Renal cortex interstitium (tissue), 11 donors: ENCODE data around the gene CDH10. TPM values are rescaled to one million over a fixed set of nuclear protein-coding genes. Genes with fewer than 3 reads are reported as not detected.

Experiments used
- DNase-seq, 11 donors: peaks; one replicate each; pipeline ENCODE4 v3.0.0-alpha.2; 2013; ENCODE audit warnings: low read depth in 9 of 11, low spot score in 4 of 11; ENCODE audit errors: extremely low read depth in 1 of 11
- polyA plus RNA-seq, 3 donors: library from polyadenylated mRNA; unstranded; fragments of 120-200 nt; gene quantifications; one replicate each; pipeline ENCODE4 v1.2.1, GENCODE V29; 2013; ENCODE audit not compliant: insufficient read length in 3 of 3

CDH10 gene
- polyA plus RNA-seq, 3 donors = 6.5 to 6.7 (median 6.6) TPM

DNA sequence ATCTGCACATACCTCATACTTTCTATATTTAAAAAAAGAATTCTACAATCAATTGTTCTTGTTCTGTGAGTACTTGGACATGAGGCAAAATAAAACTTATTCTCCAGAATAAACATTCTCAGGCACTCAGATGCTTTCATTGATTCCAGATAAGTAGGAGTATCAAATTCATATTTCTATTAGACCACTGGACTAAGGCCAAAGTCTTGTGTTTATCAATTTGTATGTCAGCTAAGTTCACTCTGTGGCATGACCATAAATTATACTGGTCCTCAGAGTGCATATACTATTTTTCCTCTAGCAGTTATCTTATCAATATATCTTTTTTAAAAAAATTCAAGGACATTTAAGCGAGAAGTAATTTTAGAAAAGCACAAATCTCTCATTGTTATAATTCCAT is 28.2 kb downstream of the CDH10 start:
- no peak for DNase-seq

DNA sequence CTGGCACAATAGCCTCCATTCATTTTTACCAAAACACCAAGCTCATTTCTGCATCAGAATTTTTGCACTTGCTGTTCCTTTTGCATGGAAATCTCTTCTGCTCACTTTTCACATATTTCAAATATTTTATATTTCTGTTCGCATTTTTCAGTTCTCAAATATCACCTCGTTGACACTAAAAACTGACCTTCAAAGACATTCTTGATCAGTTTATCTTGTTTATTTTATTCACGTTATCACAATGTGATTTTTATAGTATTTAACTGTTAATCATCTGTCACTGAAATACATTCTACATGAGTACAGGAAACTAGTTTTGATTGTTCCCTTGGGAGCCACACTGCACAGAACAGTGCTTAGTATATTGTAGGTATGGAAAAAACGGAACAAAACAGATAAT is 29.6 kb downstream of the CDH10 start:
- DNase-seq = no peak

DNA sequence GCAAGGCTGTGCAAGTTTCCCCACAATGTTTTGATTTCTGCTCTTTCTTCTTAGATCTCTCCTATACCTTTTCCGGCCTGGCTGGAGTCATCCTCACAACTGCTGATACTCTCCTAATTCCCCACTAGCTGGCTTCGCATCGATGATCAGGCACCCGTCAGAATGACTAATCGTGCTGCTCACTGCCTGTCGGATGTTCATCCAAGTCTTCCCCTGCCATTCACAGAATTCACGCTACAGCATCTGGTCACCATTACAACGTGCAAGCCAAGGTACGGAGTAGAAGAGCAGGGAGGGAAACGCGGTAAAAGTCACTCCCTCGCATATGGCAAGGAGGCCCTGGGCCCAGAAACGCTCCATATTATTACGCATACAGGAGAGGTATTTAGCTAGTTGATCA is 35.1 kb downstream of the CDH10 start:
- DNase-seq = no peak

DNA sequence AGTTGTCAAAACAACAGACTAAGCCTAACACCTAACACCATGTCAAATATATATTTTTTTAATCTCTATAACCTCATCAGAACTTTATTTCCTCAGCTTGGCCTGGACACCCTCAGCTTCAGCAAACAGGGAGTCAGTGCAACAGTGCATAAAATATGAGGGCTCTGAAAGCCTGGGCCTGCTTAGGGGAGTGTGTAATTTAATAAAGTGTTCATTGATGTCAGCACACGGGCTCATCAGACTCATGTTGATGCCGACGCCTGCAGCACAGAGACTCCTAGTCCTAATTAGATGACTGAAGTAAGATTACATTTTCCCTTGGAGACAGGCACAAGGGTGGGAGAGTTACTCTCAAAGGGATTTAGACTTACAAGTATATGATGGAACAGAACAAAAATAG is 37.8 kb downstream of the CDH10 start:
- no peak for DNase-seq

DNA sequence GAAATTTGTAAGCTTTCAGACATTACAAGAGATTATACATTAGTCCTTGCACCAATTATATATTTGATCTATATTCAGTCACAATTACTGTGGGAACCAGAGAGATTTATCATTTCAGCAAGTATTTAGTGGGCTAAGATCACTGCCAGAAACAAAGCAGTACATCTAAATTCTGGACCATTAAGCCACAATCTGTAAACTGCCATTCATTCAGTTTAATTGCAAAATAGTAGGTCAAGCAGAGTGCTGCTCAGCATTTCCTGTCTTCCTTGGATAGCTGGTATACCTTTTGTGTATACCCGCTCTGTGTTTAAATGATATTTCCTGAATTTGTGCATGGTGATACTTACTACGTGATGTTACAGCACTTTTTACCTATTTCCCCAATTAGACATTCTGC is 42.6 kb downstream of the CDH10 start:
- DNase-seq = no peak

DNA sequence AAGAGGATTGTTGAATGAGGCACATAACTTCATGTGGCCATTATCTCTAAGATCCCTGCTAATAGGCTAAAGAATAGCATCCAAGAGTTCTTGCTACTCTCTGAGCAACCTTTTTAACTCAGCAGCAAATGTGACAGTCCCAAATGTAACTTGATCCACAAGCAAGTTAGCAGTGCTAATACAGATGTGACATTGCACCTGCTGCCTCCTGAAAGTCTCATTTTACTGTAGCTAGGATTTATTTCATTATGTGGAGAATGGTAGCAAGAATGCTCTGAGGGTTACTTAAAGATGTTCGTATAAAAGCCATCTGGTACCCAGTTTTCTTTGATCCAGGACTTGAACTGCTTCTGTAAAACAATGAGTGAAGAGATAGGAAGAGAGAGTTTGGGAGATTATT is 45.8 kb downstream of the CDH10 start:
- DNase-seq = peak in 1 of 11 donors; percentile 13

DNA sequence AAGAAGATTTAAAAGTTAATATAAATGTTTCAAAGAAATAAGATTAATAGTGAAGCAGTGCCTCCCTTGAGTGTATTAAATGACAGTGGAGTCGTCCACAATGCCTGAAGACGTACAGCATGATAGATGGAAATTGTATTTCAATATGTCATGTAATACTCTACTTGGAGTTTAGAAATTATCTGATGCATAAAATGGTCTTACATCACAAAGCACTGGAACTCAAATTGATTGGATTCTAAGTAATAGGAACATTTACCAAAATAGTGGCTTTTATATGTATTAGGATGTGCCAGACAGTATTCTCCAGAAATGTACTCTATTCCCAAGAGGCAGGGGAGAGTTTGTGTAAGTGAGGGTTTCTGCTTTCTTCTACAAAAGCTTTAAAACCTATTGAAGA is 49.4 kb downstream of the CDH10 start:
- no peak for DNase-seq

DNA sequence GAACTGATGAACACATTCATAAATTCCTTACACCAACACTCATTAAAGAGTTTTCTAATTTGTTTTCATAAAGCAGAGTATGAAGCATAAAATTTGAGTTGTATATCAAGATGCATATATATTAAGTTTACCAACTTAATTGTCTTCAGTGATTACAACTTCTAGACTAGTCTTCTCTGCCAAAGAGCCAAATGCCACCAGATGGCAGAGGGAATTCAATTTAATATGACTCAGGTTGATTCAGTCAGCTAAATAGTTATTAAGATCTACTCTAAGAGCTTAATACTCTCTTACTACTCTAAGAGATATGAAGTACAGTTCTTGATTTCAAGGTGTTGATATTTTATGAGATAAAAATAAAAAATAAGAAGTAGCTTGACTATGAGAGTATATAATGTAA is 53.4 kb downstream of the CDH10 start:
- DNase-seq = no peak

DNA sequence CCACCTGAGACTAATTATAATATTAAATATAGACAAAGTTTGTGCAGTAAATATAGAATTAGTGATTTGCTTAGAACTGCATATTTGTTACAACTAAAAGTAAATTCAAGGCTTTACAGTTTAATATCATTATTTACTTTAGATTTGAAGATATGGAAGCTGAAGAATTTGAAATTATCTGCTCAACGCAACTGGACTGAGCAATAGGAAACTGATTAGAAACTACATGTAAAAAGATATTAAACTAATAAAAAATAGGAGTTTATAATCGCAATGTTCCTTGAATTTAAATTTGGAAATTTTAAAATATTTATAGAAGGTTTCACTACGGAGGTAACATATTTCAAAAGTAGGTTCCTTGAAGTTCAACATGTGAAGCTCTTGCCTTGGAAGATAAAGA is 55.2 kb downstream of the CDH10 start:
- no peak for DNase-seq

DNA sequence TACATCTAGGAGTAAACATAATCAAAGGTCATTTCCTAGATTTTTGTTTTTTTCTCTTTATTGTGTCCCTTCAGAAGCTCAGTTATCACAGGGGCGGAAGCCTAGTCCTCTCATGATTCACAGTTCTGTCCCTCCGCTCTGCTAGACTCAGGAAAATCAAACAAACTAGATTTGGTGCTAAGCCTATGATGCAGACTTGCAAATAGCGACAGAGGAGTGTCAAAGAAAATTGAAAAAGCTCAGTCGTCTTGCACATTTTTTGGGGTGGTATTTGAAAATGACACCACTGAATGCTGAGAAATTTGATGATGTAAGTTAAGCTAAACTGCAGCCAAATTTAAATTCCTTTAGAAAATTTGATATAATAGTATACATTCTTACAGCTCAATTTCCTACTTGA is 59.0 kb downstream of the CDH10 start:
- DNase-seq = no peak

DNA sequence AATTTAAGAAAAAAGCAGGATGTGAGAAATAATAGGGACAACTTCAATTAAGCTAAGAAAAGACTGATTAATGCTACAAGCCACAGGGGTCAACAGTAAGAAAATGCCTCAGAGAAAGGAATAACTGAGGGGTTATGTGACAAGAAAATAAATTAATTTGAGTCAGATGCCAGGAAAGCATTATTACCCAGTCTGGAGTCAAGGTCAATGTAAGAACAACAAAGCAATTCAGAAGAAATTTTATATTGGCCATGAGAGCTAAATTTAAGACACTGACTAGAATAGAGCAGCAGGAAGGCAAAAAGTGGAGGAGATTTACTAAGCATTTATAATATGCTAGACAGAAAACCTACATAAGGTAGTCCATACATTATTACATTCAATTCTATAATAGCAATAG is 73.5 kb downstream of the CDH10 start:
- DNase-seq = no peak

DNA sequence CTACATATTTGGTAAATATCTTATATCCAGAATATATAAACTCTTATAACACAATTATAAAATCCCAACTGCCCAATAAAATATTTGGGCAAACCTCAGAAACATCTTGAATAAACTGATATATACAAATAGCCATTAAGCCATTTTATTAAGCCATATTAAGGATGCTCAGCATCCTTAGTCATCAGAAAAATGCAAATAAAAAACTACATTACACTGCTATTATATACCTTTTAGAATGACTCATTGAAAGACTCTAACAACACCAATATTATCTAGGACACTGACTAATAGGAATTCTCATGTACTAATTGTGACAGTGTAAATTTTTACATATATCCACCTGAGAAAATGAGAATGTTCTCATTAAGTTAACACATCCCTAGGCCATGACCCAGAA is 77.8 kb downstream of the CDH10 start:
- no peak for DNase-seq

DNA sequence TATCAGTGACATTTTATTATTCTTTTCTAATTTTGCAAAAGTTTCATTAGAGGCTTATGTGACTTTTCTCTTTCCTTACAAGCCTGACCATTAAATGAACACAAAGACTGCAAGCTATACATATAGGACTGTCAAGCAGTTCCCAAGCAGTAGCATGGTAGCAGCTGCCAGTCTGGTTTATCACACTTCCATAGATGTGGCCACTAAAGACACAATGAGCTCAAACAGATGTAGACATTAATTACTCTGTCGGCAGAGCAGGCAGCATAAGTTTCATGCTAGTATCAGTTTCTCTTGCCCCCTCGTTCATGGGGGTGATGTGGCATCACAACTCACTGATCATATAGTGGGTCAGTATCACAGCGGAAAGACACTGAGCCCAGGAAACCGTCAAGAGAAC is 89.5 kb downstream of the CDH10 start:
- no peak for DNase-seq

DNA sequence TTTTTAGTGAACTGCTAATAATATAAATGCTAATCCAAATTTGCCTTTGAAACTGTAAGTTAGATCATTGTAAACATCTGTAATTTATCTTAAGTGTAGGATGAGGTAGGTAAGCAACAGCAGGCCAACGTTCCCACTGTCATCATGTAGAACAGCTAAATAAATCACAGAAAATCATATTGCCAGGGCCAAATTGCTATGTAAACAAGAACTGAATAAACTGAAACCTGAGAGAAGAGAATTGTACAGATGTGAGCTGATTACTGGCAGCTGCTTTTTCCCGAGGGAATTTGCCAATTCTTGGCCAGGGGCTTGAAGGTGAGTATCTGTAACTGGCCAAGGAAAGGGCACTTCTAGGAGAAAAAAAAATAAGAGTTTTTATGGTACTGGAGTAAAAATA is 97.6 kb downstream of the CDH10 start:
- no peak for DNase-seq

DNA sequence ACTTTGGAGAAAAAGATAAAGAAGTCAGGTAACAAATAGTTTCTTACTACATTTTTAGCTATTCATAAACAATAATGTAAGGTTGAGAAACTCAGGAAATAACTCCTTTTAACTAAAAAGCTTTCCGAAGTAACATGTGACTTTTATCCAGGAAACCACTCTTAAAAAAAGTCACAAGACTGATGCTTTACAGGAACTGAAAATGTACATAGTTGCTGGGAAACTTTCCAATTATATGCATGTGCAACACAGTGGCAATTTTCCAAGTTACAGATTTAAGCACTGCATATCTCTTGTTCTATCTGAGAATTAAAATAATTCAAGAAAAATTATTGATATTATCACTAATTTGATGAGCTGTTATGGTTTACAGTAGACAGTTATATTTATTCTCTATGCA is 105.2 kb downstream of the CDH10 start:
- peak in 8 of 11 donors; percentile 9 to 35 (median 24) for DNase-seq

DNA sequence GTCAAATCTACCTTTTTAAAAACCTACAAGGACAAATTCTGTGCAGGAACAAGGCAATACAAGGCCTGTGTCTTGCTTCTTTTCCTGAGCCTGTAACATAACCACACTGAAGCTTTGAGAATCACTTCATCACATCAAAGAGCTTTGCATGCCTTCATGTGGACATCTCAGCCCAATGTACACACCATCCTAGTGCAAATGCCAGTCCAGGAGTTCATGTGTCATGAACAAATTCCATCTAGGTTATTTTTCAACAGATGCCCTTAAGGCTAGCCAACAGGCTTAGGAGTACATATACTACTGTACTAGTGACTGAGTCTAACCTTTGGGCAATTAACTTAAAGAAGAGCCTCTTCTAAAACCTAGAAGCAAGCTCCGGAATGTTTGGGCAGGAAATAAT is 106.4 kb downstream of the CDH10 start:
- no peak for DNase-seq

DNA sequence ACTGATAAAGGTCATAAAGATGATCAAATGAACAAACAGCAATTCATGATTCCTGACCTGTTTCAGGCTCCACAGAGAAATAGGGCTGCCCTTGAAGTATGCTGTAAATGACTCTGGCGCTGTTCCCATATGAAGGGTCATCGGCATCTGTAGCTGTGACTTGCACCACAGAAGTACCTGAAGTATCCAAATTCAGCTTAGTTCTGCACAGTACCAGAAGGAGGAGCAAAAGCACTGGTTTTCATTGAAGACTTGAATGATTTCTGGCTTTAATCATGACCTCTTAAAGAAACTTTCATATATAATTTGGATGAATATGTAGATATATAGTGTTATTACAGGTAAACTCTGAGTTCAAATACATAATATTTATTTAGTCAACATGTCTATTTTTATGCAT is 109.1 kb downstream of the CDH10 start:
- no peak for DNase-seq

DNA sequence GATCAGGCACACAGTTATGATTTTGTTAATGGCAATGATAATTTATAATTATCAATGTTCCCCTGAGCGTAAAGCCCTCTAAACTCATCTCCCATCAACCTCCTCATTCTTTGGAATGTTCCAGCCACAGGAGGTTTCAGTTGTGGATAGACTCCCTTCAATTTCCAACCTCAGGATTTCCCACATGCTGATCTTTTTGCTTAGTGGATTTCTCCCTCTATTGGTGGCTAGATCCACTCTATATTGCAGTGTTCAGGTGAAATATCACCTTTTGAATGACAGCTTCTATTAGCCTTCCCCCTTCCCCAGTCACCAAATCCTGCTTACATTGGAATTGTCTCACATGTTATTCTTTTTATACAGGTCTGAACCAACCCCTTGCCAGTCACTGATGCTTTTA is 113.9 kb downstream of the CDH10 start:
- DNase-seq = no peak

DNA sequence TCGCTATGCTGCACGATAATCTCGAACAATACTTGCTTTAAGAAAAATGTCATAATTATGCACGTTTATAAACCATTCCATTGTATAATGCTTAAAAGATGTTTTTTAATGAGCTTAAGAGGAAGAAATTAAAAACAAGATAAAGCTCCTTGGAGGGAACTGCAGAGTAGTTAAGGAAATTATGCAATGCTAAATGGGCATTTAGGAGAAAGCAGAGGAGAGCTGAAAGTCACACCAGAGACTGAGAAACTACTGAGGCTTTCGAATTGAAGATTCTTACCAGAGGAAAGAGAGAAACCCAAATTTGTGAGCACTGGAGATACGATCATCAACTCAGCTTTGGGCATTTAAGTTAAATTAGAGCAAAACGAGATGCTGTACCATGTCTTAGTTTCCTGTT is 119.4 kb downstream of the CDH10 start:
- no peak for DNase-seq

DNA sequence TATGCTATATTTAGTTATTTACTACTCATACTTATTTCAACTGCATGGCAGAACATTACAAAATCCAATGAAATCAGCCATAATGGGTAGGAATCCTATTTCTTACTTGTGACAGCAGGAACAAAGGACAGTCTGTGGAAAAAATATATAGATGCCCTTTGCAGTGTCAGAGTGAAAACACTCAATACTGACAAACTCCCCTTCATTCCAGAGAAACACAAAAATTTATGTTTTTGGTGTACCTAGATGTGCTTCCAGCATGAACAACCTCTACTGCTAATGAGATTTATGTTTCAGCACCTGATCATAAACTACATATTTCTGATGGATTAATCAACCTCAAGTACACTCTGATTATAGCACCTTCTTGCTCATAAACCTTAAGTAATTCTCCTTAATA is 132.4 kb downstream of the CDH10 start:
- no peak for DNase-seq

DNA sequence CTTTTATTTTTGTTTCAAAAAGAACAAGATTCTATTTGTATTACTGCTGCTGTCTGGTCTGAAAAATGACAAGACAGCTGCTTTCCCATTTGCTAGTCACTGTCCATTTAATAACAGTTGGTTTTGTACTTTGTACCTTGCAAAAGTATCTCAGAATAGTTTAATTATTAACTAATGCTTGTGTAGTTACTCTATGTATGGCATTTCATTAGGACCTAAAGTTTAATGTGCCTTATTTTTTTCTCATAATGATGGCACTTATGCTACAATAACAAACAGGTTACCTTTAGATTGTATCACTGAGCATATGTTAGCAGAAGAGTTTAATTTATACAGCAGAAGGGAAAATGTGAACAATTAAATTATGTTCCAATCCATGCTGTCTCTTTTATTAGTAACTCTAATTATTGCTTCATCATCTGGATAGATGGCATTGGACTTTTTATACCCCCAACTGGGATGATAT is 134.2 kb downstream of the CDH10 start:
- DNase-seq = no peak

DNA sequence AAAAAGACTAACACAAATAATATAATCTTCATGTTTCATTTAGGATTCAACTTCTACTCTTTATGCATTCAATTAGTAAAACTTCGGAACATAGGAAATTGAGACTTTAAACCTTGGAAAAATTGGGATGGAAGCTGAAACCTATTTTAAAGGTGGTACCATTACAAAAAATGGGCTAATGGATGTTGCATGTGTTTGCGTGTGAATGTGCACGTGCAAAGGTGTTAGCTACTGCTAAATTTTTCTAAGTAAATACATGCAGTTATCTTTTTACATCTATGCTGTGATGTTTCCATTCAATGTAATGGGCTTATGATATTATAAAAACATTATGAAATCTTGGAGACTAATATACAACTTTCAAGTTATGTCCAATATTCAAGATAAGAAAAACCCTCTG is 134.8 kb downstream of the CDH10 start:
- no peak for DNase-seq
